HepG2 (cell line): Measurements from ENCODE around the gene VEZF1. TPM values are rescaled to one million over a fixed set of nuclear protein-coding genes. Genes with fewer than 3 reads are reported as not detected.

Experiments
- ATAC-seq: fragments of 200-7000 bp; cut with Tn5 transposase; 3 replicates; pipeline ENCODE4 v1.9.1; 2020; ENCODE audit warnings: mild to moderate bottlenecking, moderate library complexity
- BruUV-seq: library from RNA; stranded (reverse); fragments of 400-500 nt; replicated peaks from 2 replicates; lab custom pipeline; 2021; lab: Mats Ljungman, UMichigan
- CTCF ChIA-PET: fragments of 300-600 bp; formaldehyde crosslinking; extraction: SDS; loops from one replicate; lab custom pipeline; 2021; ENCODE audit warnings: low total read pairs, inconsistent platforms, low intra/inter-chr PET ratio; lab: Yijun Ruan, JAX
- POLR2A ChIA-PET: fragments of 350-600 bp; sonication (Branson Sonifier 250); formaldehyde crosslinking; loops from one replicate; lab custom pipeline; 2020; ENCODE audit warnings: antibody characterized with exemption, inconsistent platforms; lab: Yijun Ruan, JAX
- DNase-seq: peaks from one replicate; pipeline ENCODE4 v3.0.0-alpha.2; 2015; ENCODE audit warnings: low spot score
- FAIRE-seq: peaks from 3 replicates; lab custom pipeline; 2011; peaks lifted over from hg19 to GRCh38; lab: Jason Lieb, UNC
- H2AFZ ChIP-seq: one replicate; pipeline ENCODE4 v1.6.1; 2011; ENCODE audit warnings: low read length, inconsistent platforms
- H3K27ac ChIP-seq: fragments of 300-600 bp; 3 replicates; pipeline ENCODE4 v1.8.0; 2011; ENCODE audit warnings: mixed run types, mild to moderate bottlenecking, mixed read lengths, low read length, inconsistent platforms; ENCODE audit not compliant: insufficient read depth; ENCODE audit errors: extremely low read length
- H3K27me3 ChIP-seq, 2 experiments: fragments of 200-600 bp in 1 of 2; 2 replicates in 1 of 2; 3 replicates in 1 of 2; pipeline versions ENCODE4 v1.6.0 to v1.8.0; 2011; ENCODE audit warnings: low read length in 2 of 2, mild to moderate bottlenecking in 2 of 2, moderate library complexity in 2 of 2, inconsistent platforms in 1 of 2; ENCODE audit not compliant: insufficient read depth in 2 of 2, control insufficient read depth in 1 of 2
- H3K36me3 ChIP-seq, 2 experiments: fragments of 200-600 bp in 1 of 2; replicated peaks in 1 of 2; 2 replicates in 1 of 2; 3 replicates in 1 of 2; pipeline versions ENCODE4 v1.5.1 to v1.8.0; 2011; ENCODE audit warnings: low read length in 2 of 2, inconsistent platforms in 1 of 2; ENCODE audit not compliant: insufficient read depth in 2 of 2, control insufficient read depth in 1 of 2
- H3K4me1 ChIP-seq: 2 replicates; pipeline ENCODE4 v1.5.1; 2012; ENCODE audit warnings: low read length, inconsistent platforms; ENCODE audit not compliant: insufficient read depth
- H3K4me2 ChIP-seq: 2 replicates; pipeline ENCODE4 v1.6.0; 2011; ENCODE audit warnings: low read depth, low read length, inconsistent platforms
- H3K4me3 ChIP-seq, 3 experiments: fragments of 200-600 bp in 1 of 3; sonication (generic), shearing (Covaris generic) in 1 of 3; replicated peaks in 1 of 3; 2 replicates each; pipeline ENCODE4 v1.5.1; 2011 to 2016; ENCODE audit warnings: low read length in 3 of 3, inconsistent platforms in 2 of 3, low read depth in 2 of 3, mild to moderate bottlenecking in 2 of 3, control low read depth in 1 of 3, mixed read lengths in 1 of 3; ENCODE audit not compliant: insufficient read depth in 1 of 3
- H3K79me2 ChIP-seq: one replicate; pipeline ENCODE4 v1.6.1; 2011; ENCODE audit warnings: low read length, inconsistent platforms; ENCODE audit not compliant: insufficient read depth
- H3K9ac ChIP-seq: 2 replicates; pipeline ENCODE4 v1.6.0; 2011; ENCODE audit warnings: mild to moderate bottlenecking, low read depth, low read length, inconsistent platforms; ENCODE audit not compliant: insufficient read depth
- H3K9me3 ChIP-seq: 2 replicates; pipeline ENCODE4 v1.5.1; 2012; ENCODE audit warnings: mild to moderate bottlenecking, low read length
- H4K20me1 ChIP-seq: 2 replicates; pipeline ENCODE4 v1.6.0; 2011; ENCODE audit warnings: inconsistent platforms, mild to moderate bottlenecking, low read length, moderate library complexity; ENCODE audit not compliant: insufficient read depth
- BRCA1 ChIP-seq: sonication (generic); formaldehyde crosslinking; IDR thresholded peaks from 2 replicates; pipeline ENCODE4 v1.4.0; 2020; ENCODE audit warnings: missing genetic modification reagents
- LBX2 ChIP-seq: sonication (generic); formaldehyde crosslinking; IDR thresholded peaks from 2 replicates; pipeline ENCODE4 v1.5.0; 2020; ENCODE audit warnings: missing genetic modification reagents, mild to moderate bottlenecking, borderline replicate concordance
- PITX1 ChIP-seq: sonication (generic); formaldehyde crosslinking; IDR thresholded peaks from 2 replicates; pipeline ENCODE4 v1.5.1; 2020; ENCODE audit warnings: mild to moderate bottlenecking, missing genetic modification reagents
- POGK ChIP-seq: sonication (generic); formaldehyde crosslinking; conservative IDR thresholded peaks from 2 replicates; pipeline ENCODE4 v1.8.0; 2022; ENCODE audit warnings: mild to moderate bottlenecking, moderate library complexity, missing genetic modification reagents
- TERF1 ChIP-seq: sonication (generic); formaldehyde crosslinking; IDR thresholded peaks from 2 replicates; pipeline ENCODE4 v1.8.0; 2022; ENCODE audit warnings: mild to moderate bottlenecking, missing genetic modification reagents, moderate library complexity
- ZBTB38 ChIP-seq: sonication (generic); formaldehyde crosslinking; IDR thresholded peaks from 2 replicates; pipeline ENCODE4 v1.5.1; 2020; ENCODE audit warnings: mild to moderate bottlenecking, missing genetic modification reagents
- ZMYM2 ChIP-seq: sonication (generic); formaldehyde crosslinking; IDR thresholded peaks from 2 replicates; pipeline ENCODE4 v1.8.0; 2022; ENCODE audit warnings: mild to moderate bottlenecking, missing genetic modification reagents
- ZNF280B ChIP-seq: sonication (generic); formaldehyde crosslinking; IDR thresholded peaks from 2 replicates; pipeline ENCODE4 v1.5.0; 2020; ENCODE audit warnings: missing genetic modification reagents, mild to moderate bottlenecking, borderline replicate concordance
- ZNF614 ChIP-seq: IDR thresholded peaks from 2 replicates; pipeline ENCODE4 v1.6.1; 2018; ENCODE audit warnings: missing biosample characterization, missing genetic modification reagents, inconsistent platforms, borderline replicate concordance
- ZNF83 ChIP-seq: sonication (generic); formaldehyde crosslinking; IDR thresholded peaks from 2 replicates; pipeline ENCODE4 v1.4.0; 2020; ENCODE audit warnings: missing genetic modification reagents, mild to moderate bottlenecking, borderline replicate concordance
- WGBS: methylation state at CpG from one replicate; pipeline ENCODE4 v1.1.6; 2017; ENCODE audit warnings: low lambda C conversion rate; 5-methylcytosine and 5-hydroxymethylcytosine counted together
- in situ Hi-C: cut with HindIII; loops from 2 replicates; pipeline ENCODE4 v1.10.0; 2017; ENCODE audit warnings: low pct_unique_long_range_greater_than_20kb; ENCODE audit not compliant: extremely low pct_ligation_motif_present
- intact Hi-C: fragments of 100-400 bp; cut with micrococcal nuclease; formaldehyde crosslinking; loops from one replicate; pipeline ENCODE4 v1.10.0; 2022; ENCODE audit not compliant: unreplicated experiment
- polyA plus RNA-seq, 8 experiments: library from polyadenylated mRNA; depleted of rRNA in 3 of 8; stranded (reverse) in 7 of 8; unstranded in 1 of 8; fragments of >200 nt; fragmentation: Illumina TruSeq in 4 of 8; extraction: Trizol in 4 of 8; gene quantifications; 2 replicates each; pipeline versions ENCODE4 v1.2.1 to v1.2.3, GENCODE V29; 2011 to 2016; ENCODE audit warnings: low read depth in 4 of 8, missing spikeins in 1 of 8, mixed read lengths in 1 of 8; ENCODE audit not compliant: insufficient read depth in 1 of 8
- total RNA-seq, 5 experiments: library from RNA; depleted of rRNA; stranded (reverse); fragments of >200 nt; fragmentation: Illumina TruSeq; extraction: Trizol; gene quantifications; 2 replicates each; pipeline ENCODE4 v1.2.3, GENCODE V29; 2016; ENCODE audit warnings: low read depth in 1 of 5
- TF ChIP-seq, protein P1 (sequence below): IDR thresholded peaks from 2 replicates; pipeline ENCODE4 v1.6.1; 2012; ENCODE audit warnings: low read length, improper control_type of control experiment

The VEZF1 gene
- total and polyA plus RNA-seq, 2 of the 13 experiments (the other 11 are each of a cell fraction or from before 2014, with no cell fraction given), result 45.9 to 49.7 TPM

DNA sequence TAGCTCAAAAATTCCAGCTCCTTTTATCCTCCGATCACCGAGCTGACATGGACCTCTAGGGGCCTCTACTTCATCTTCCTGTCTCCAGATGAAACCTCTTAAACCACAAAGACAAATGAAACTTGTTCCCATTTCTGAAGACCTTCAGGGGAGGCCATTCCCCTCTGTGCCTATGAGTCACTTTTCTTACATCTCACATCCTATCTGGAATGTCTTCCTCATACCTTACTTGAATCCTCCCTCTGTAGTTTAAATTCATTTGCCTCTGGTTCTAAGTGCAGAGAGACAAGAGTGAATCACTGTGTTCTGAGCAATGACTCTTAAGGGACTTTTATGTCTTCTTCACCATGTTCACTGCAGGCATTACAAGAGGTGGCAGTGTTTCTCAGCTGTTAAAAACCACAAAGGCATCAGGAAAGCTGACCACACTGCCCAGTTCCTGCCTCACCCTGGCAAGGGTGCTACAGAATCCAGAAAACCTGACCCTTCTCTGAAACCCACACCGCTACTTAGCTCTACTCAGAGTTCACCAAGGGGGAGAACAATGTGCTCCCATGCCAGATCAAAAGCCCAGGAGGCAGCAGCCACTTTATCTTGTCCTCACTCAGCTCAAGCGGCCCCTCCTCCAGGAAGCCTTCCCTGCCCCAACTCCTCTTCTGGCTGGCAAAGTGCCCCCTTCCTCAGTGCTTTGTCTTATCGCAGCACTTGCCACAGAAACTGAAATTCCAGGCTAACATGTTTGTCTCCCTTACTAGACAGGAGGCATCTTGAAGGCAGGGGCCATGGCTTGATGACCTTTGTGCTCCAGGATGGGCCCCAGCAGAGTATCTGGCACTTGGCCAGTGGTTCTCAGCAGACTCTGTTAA, 39.3 kb downstream of the VEZF1 start:
- Histone ChIP-seq H2AFZ (no peak overlapping the region), H3K79me2 (no peaks in the 10 kb centered on the region), H3K4me3 (no peak overlapping the region), H3K27me3 (no peaks in the 10 kb centered on the region), H3K36me3 (no peaks in the 10 kb centered on the region), H3K4me2 (no peak overlapping the region), H4K20me1 (no peaks in the 10 kb centered on the region), H3K4me1 (peaks cover 84% of the 10 kb centered on the region), H3K27ac (peak overlapping the region; percentile 5), H3K9me3 (no peaks in the 10 kb centered on the region), H3K9ac (no peak overlapping the region)
- no TSS peak for BruUV-seq
- DNase-seq (no peak), ATAC-seq (no peak), FAIRE-seq (no peak)
- in situ Hi-C loops (no loop called here), intact Hi-C loops (no loop called here)
- ChIA-PET CTCF (no interaction called here), POLR2A (interaction anchor here (1.5 to 3.0 kb wide), 6 partner anchors 7 to 56 kb away, joined by 4 to 21 read pairs (median 12); partner anchors contain the start of genes CUEDC1 and VEZF1)
- 85% methylated on average over 5 of the region's 5 CpGs for whole genome bisulfite sequencing
- 0 out of 2 replicates have a peak, but pooled peaks have one; percentile 21 for TF ChIP-seq ZBTB38 (CRISPR knock-in tag)
- peak; percentile 44; the same call in 1 of the 2 replicates for TF ChIP-seq PITX1 (CRISPR knock-in tag)
- TF ChIP-seq, protein P1, sequence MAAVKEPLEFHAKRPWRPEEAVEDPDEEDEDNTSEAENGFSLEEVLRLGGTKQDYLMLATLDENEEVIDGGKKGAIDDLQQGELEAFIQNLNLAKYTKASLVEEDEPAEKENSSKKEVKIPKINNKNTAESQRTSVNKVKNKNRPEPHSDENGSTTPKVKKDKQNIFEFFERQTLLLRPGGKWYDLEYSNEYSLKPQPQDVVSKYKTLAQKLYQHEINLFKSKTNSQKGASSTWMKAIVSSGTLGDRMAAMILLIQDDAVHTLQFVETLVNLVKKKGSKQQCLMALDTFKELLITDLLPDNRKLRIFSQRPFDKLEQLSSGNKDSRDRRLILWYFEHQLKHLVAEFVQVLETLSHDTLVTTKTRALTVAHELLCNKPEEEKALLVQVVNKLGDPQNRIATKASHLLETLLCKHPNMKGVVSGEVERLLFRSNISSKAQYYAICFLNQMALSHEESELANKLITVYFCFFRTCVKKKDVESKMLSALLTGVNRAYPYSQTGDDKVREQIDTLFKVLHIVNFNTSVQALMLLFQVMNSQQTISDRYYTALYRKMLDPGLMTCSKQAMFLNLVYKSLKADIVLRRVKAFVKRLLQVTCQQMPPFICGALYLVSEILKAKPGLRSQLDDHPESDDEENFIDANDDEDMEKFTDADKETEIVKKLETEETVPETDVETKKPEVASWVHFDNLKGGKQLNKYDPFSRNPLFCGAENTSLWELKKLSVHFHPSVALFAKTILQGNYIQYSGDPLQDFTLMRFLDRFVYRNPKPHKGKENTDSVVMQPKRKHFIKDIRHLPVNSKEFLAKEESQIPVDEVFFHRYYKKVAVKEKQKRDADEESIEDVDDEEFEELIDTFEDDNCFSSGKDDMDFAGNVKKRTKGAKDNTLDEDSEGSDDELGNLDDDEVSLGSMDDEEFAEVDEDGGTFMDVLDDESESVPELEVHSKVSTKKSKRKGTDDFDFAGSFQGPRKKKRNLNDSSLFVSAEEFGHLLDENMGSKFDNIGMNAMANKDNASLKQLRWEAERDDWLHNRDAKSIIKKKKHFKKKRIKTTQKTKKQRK, result no peak
- TF ChIP-seq POGK (CRISPR knock-in tag), result peak; percentile 100
- no peak for TF ChIP-seq ZNF83 (CRISPR knock-in tag)
- TF ChIP-seq LBX2 (CRISPR knock-in tag), result no peak
- TF ChIP-seq TERF1 (CRISPR knock-in tag), result no peak
- 0 out of 2 replicates have a peak, but pooled peaks have one; percentile 41 for TF ChIP-seq ZMYM2 (CRISPR knock-in tag)
- TF ChIP-seq BRCA1 (CRISPR knock-in tag), result no peak
- TF ChIP-seq ZNF614 (CRISPR knock-in tag), result 0 out of 2 replicates have a peak, but pooled peaks have one; percentile 12
- TF ChIP-seq ZNF280B (CRISPR knock-in tag), result no peak
